Brain microvascular endothelial cell (primary cell): ENCODE results near the gene MARVELD3.

Experiments used
- DNase-seq: peaks from one replicate; pipeline ENCODE4 v3.0.0-alpha.2; 2020
- H3K27ac ChIP-seq: fragments of 250-450 bp; sonication (Bioruptor Pico); 2 replicates; pipeline ENCODE4 v1.5.1; 2020; ENCODE audit warnings: mild to moderate bottlenecking, moderate library complexity
- H3K27me3 ChIP-seq: fragments of 250-450 bp; sonication (Bioruptor Pico); replicated peaks from 2 replicates; pipeline ENCODE4 v1.5.1; 2020; ENCODE audit warnings: mild to moderate bottlenecking
- H3K36me3 ChIP-seq: fragments of 250-450 bp; sonication (Bioruptor Pico); replicated peaks from 2 replicates; pipeline ENCODE4 v1.5.1; 2020; ENCODE audit warnings: mild to moderate bottlenecking
- H3K4me3 ChIP-seq: 2 replicates; pipeline ENCODE4 v1.5.1; 2011; ENCODE audit warnings: low read depth, mild to moderate bottlenecking, control low read depth, low read length, moderate library complexity
- CTCF ChIP-seq: IDR thresholded peaks from 2 replicates; pipeline ENCODE4 v1.5.1; 2011; ENCODE audit warnings: low read depth, mild to moderate bottlenecking, moderate library complexity, low read length, control low read depth, inconsistent platforms; ENCODE audit errors: missing control alignments
- in situ Hi-C: cut with HindIII; loops from 2 replicates; pipeline ENCODE4 v1.10.0; 2017; ENCODE audit warnings: low sequenced_read_pairs, low pct_ligation_motif_present

The MARVELD3 gene

GRCh38 chr16:71666264-71666663 lies 40.3 kb downstream of the MARVELD3 start:
- Histone ChIP-seq H3K36me3 (peaks cover 21% of the 10 kb centered on the region), H3K27me3 (no peaks in the 10 kb centered on the region), H3K4me3 (no peak overlapping the region), H3K27ac (no peak overlapping the region)
- no peak for TF ChIP-seq CTCF
- in situ Hi-C loops, result no loop called here
- DNase-seq, result no peak

GRCh38 chr16:71666928-71667707 lies 41.1 kb downstream of the MARVELD3 start:
- no peak for TF ChIP-seq CTCF
- Histone ChIP-seq H3K36me3 (peaks cover 21% of the 10 kb centered on the region), H3K27ac (no peak overlapping the region), H3K27me3 (no peaks in the 10 kb centered on the region), H3K4me3 (no peak overlapping the region)
- in situ Hi-C loops, result no loop called here
- DNase-seq, result no peak

GRCh38 chr16:71669926-71670536 lies 44.0 kb downstream of the MARVELD3 start:
- H3K4me3 ChIP-seq, result no peak overlapping the region
- TF ChIP-seq CTCF, result peak; percentile 19
- H3K27ac ChIP-seq, result no peak overlapping the region
- H3K36me3 ChIP-seq, result peaks cover 19% of the 10 kb centered on the region
- DNase-seq, result no peak
- in situ Hi-C loops, result no loop called here
- no peaks in the 10 kb centered on the region for H3K27me3 ChIP-seq

GRCh38 chr16:71670537-71670936 lies 44.6 kb downstream of the MARVELD3 start:
- Histone ChIP-seq H3K36me3 (peaks cover 19% of the 10 kb centered on the region), H3K27me3 (no peaks in the 10 kb centered on the region), H3K4me3 (no peak overlapping the region), H3K27ac (no peak overlapping the region)
- no peak for DNase-seq
- TF ChIP-seq CTCF, result no peak
- in situ Hi-C loops, result no loop called here

- H3K36me3 ChIP-seq, result peaks cover 19% of the 10 kb centered on the region
Observed at GRCh38 chr16:71671165-71671564, 45.2 kb downstream of the MARVELD3 start.

More at GRCh38 chr16:71671165-71671564, 45.2 kb downstream of the MARVELD3 start:
- TF ChIP-seq CTCF, result no peak
- no peak for DNase-seq
- Histone ChIP-seq H3K27ac (no peak overlapping the region), H3K27me3 (no peaks in the 10 kb centered on the region), H3K4me3 (no peak overlapping the region)
- in situ Hi-C loops, result no loop called here
